Measurements from ENCODE around the gene ADAM21. TPM values are rescaled to one million over a fixed set of nuclear protein-coding genes. Genes with fewer than 3 reads are reported as not detected.
"Not testable (repeated sequence)": the region's sequence is repeated elsewhere in the genome, so short reads cannot be mapped to it uniquely, and the experiment has no call there.

Gene ADAM21
- polyA plus RNA-seq, 1 donor from 2014 or later: 0.18 TPM

DNA sequence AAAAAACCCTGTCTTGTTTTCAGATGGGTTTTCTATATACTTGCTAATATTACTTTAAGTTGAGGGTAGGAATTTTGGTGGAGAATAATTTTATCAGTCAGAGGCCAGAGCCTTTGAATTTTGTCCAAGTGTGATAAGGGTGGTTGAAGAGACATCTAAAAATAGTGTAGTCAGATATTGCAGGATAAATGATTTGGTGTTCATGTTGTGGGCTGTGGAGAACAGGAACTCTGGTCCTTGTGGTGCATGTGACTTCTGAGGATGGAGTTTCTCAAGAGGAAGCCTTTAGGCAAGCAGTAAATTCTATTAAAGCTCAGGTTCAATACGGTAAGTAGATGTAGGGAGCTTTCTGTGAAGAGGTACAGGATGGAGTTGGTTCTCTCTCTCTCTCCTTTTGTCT lies 2.8 kb downstream of the ADAM21 start:
- Mint-ChIP-seq H3K27ac (no peak overlapping the region), H3K36me3 (no peaks in the 10 kb centered on the region), H3K4me1 (no peaks in the 10 kb centered on the region), H3K9me3 (no peaks in the 10 kb centered on the region), H3K27me3 (no peaks in the 10 kb centered on the region), H3K4me3 (no peak overlapping the region)

DNA sequence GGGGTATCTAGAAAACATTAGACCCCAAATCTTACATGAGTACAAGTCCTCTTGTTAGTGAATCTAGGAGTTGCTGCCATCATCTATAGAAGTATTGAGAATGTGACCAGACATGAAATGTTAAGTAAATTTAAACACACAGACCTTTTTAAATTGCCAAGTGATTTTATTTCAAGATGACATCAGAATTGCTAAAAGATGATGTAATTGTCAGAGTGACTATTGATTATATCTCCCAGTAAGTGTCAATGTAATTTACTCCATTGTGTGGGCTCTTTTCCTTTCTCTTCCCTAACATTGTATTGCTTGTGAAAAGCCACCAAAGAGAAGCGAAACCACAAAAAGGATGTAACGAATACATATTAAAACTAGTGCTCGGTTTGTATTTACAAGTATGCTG lies 16.8 kb downstream of the ADAM21 start:
- no peaks in the 10 kb centered on the region for H3K4me1 Mint-ChIP-seq
- no peaks in the 10 kb centered on the region for H3K9me3 Mint-ChIP-seq
- peaks cover 16% of the 10 kb centered on the region for H3K36me3 Mint-ChIP-seq

DNA sequence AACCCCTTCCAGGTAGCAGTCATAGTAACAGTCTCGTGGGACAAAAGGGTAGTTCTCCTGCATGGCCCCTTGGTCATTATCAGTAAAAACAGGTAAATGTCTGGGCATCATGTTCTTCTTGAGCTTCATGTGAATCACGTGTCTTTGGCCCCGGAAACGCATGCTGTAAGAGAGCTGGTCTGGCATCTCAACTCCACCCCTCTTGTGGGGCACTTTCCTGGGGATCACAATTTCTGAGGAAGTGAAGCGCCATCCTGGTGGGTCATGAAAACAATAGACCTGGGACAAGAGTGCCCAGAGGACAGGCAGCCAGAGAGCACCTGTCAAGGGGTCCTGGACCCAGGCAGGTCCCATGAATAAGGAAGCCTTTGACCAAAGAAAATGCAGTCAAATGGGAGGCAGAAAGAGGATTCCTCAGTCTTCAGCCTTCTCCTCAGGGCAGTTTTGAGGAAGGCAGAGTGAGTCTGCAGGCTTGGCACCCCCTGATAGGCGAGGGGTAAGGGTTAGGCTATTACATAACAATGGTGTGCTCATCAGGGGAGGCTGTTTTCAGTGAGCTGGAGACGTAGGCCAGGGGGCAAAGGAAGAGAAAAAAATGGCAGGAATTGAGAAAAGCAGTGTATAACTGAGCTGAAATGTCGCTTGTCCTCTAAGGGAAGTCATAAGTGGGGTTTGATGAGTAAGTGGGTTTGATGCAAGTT lies 19.0 kb downstream of the ADAM21 start:
- H3K36me3 Mint-ChIP-seq: peaks cover 25% of the 10 kb centered on the region
- H3K27me3 Mint-ChIP-seq, H3K27ac Mint-ChIP-seq, H3K4me1 Mint-ChIP-seq, H3K9me3 Mint-ChIP-seq, H3K4me3 Mint-ChIP-seq: not testable (repeated sequence)

More for the DNA sequence above, 16.8 kb downstream of the ADAM21 start:
- Mint-ChIP-seq H3K27me3 (no peaks in the 10 kb centered on the region), H3K4me3 (no peak overlapping the region), H3K27ac (no peak overlapping the region)

- Mint-ChIP-seq H3K27me3 (no peaks in the 10 kb centered on the region), H3K4me1 (no peaks in the 10 kb centered on the region), H3K9me3 (no peaks in the 10 kb centered on the region), H3K36me3 (peaks cover 25% of the 10 kb centered on the region), H3K27ac (no peak overlapping the region), H3K4me3 (no peak overlapping the region)
Observed at GRCh38 chr14:70472253-70473159, 20.5 kb downstream of the ADAM21 start.

DNA sequence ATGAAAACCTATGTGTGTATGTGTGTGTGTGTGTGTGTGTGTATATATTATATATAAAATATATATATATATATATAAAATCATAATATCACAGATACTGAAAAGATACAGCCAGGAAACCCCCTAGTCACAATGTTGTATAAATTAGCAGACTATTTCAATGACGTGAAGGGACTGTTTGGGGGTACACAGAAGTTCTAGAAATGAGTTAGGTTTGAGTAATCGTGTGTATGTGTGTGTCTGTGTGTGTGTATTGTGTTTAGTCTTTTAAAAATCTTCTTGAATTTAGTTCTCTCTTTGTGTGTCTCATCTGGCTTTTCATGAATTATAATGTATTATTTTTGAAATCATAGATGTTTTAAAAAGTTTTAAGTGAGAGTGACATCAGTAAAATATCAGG lies 21.9 kb downstream of the ADAM21 start:
- peaks cover 22% of the 10 kb centered on the region for H3K36me3 Mint-ChIP-seq
- H3K27me3 Mint-ChIP-seq: no peaks in the 10 kb centered on the region
- H3K4me3 Mint-ChIP-seq: no peak overlapping the region
- no peaks in the 10 kb centered on the region for H3K4me1 Mint-ChIP-seq
- no peak overlapping the region for H3K27ac Mint-ChIP-seq
- no peaks in the 10 kb centered on the region for H3K9me3 Mint-ChIP-seq

GRCh38 chr14:70475459-70475858 lies 23.5 kb downstream of the ADAM21 start:
- not testable (repeated sequence) for H3K4me1 Mint-ChIP-seq, H3K27me3 Mint-ChIP-seq, H3K4me3 Mint-ChIP-seq, H3K9me3 Mint-ChIP-seq, H3K27ac Mint-ChIP-seq
- H3K36me3 Mint-ChIP-seq: peaks cover 19% of the 10 kb centered on the region

DNA sequence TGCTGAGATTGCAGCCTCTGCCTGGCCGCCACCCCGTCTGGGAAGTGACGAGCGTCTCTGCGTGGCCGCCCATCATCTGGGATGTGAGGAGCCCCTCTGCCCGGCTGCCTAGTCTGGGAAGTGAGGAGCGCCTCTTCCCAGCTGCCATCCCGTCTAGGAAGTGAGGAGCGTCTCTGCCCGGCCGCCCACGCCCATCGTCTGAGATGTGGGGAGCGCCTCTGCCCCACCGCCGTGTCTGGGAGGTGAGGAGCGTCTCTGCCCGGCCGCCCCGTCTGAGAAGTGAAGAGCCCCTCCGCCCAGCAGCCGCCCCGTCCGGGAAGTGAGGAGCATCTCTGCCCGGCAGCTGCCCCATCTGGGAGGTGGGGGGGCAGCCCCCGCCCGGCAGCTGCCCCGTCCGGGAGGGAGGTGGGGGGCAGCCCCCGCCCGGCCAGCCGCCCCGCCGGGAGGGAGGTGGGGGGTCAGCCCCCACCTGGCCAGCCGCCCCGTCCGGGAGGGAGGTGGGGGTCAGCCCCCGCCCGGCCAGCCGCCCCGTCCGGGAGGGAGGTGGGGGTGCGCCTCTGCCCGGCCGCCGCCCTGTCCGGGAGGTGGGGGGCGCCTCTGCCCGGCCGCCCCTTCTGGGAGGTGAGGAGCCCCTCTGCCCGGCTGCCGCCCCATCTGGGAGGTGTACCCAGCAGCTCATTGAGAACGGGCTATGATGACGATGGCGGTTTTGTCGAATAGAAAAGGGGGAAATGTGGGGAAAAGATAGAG lies 25.6 kb downstream of the ADAM21 start:
- H3K27me3 Mint-ChIP-seq, H3K4me1 Mint-ChIP-seq, H3K9me3 Mint-ChIP-seq, H3K27ac Mint-ChIP-seq: not testable (repeated sequence)
- peaks cover 16% of the 10 kb centered on the region for H3K36me3 Mint-ChIP-seq
- H3K4me3 Mint-ChIP-seq: peak overlapping the region in 1 of 4 donors; percentile 55

GRCh38 chr14:70489579-70490200 lies 37.7 kb downstream of the ADAM21 start:
- Mint-ChIP-seq H3K9me3 (peaks cover 6 to 31% (median 27%) of the 10 kb centered on the region in 3 donors), H3K4me1 (peaks cover 0 to 1% (median 0%) of the 10 kb centered on the region in 3 donors), H3K4me3 (peak overlapping the region in 1 of 4 donors; percentile 17)

GRCh38 chr14:70498191-70498590 lies 46.2 kb downstream of the ADAM21 start:
- H3K27me3 Mint-ChIP-seq: peaks cover 1% of the 10 kb centered on the region
- peaks cover 3 to 12% (median 6%) of the 10 kb centered on the region in 3 donors for H3K9me3 Mint-ChIP-seq
- peaks cover 34% of the 10 kb centered on the region for H3K36me3 Mint-ChIP-seq
- H3K4me3 Mint-ChIP-seq: no peak overlapping the region
- H3K4me1 Mint-ChIP-seq: peaks cover 0 to 8% (median 3%) of the 10 kb centered on the region in 3 donors
- H3K27ac Mint-ChIP-seq: no peak overlapping the region

More at GRCh38 chr14:70489579-70490200, 37.7 kb downstream of the ADAM21 start:
- H3K27me3 Mint-ChIP-seq: no peaks in the 10 kb centered on the region
- H3K27ac Mint-ChIP-seq: no peak overlapping the region
- peaks cover 23% of the 10 kb centered on the region for H3K36me3 Mint-ChIP-seq

Other genes with a start within 250 kb of the ADAM21 start
- gene COX16, start 92.5 kb upstream of the ADAM21 start, polyA plus RNA-seq: 59.2 TPM
- gene SYNJ2BP, start 35.1 kb upstream of the ADAM21 start, polyA plus RNA-seq: 13.7 TPM
- not detected for gene ADAM20, start 82.8 kb downstream of the ADAM21 start, polyA plus RNA-seq
- 39.0 TPM for gene MED6, start 148.5 kb downstream of the ADAM21 start, polyA plus RNA-seq
- 9.2 TPM for gene TTC9, start 189.7 kb downstream of the ADAM21 start, polyA plus RNA-seq